NCI-H524 treated with DMSO at 0.1 percent for 48 hours (cell line): ENCODE measurements around the gene GRAMD2A.

ENCODE experiments used
- DNase-seq: peaks from one replicate; lab custom pipeline; 2025; lab: John Stamatoyannopoulos, UW

Gene GRAMD2A

GRCh38 chr15:72217216-72217615 is 19.6 kb upstream of the GRAMD2A start:
- DNase-seq, result no peak

- DNase-seq, result no peak
Observed at GRCh38 chr15:72216079-72216478, 18.5 kb upstream of the GRAMD2A start.

GRCh38 chr15:72207558-72208085 is 10.0 kb upstream of the GRAMD2A start:
- DNase-seq, result no peak

GRCh38 chr15:72206677-72207000 is 9.1 kb upstream of the GRAMD2A start:
- DNase-seq, result no peak

- DNase-seq, result no peak
Observed at GRCh38 chr15:72205896-72206676, 8.5 kb upstream of the GRAMD2A start.

- DNase-seq, result no peak
Observed at GRCh38 chr15:72205273-72205672, 7.7 kb upstream of the GRAMD2A start.

- no peak for DNase-seq
Observed at GRCh38 chr15:72203507-72203837, 5.9 kb upstream of the GRAMD2A start.

- DNase-seq, result no peak
Observed at GRCh38 chr15:72202801-72203506, 5.4 kb upstream of the GRAMD2A start.

- DNase-seq, result no peak
Observed at GRCh38 chr15:72202302-72202701, 4.7 kb upstream of the GRAMD2A start.

- DNase-seq, result no peak
Observed at GRCh38 chr15:72201391-72201921, 3.9 kb upstream of the GRAMD2A start.

- no peak for DNase-seq
Observed at GRCh38 chr15:72200395-72201237, 3.0 kb upstream of the GRAMD2A start.

- peak; percentile 51 for DNase-seq
Observed at GRCh38 chr15:72199721-72200212, 2.2 kb upstream of the GRAMD2A start.

GRCh38 chr15:72199205-72199515 is 1.6 kb upstream of the GRAMD2A start:
- DNase-seq, result no peak

GRCh38 chr15:72198356-72199204 is 993 bp upstream of the GRAMD2A start:
- no peak for DNase-seq

- no peak for DNase-seq
Observed at GRCh38 chr15:72197041-72197459, 537 bp downstream of the GRAMD2A start.

- DNase-seq, result no peak
Observed at GRCh38 chr15:72196409-72197040, 1.1 kb downstream of the GRAMD2A start.

GRCh38 chr15:72195101-72195511 is 2.5 kb downstream of the GRAMD2A start:
- DNase-seq, result no peak

- DNase-seq, result no peak
Observed at GRCh38 chr15:72193836-72194396, 3.7 kb downstream of the GRAMD2A start.

GRCh38 chr15:72192416-72192815 is 5.2 kb downstream of the GRAMD2A start:
- DNase-seq, result no peak

GRCh38 chr15:72189250-72189902 is 8.2 kb downstream of the GRAMD2A start:
- DNase-seq, result no peak
